GM18907 (cell line): Measurements from ENCODE around the gene RPUSD1.
"Not testable (repeated sequence)": the region's sequence is repeated elsewhere in the genome, so short reads cannot be mapped to it uniquely, and the experiment has no call there.

Experiments used
- ATAC-seq: cut with Tn5 transposase; IDR thresholded peaks from one replicate; pipeline ENCODE4 v1.9.1; 2021; ENCODE audit warnings: mild to moderate bottlenecking, moderate library complexity; ENCODE audit not compliant: unreplicated experiment

Gene RPUSD1, protein sequence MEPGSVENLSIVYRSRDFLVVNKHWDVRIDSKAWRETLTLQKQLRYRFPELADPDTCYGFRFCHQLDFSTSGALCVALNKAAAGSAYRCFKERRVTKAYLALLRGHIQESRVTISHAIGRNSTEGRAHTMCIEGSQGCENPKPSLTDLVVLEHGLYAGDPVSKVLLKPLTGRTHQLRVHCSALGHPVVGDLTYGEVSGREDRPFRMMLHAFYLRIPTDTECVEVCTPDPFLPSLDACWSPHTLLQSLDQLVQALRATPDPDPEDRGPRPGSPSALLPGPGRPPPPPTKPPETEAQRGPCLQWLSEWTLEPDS

DNA sequence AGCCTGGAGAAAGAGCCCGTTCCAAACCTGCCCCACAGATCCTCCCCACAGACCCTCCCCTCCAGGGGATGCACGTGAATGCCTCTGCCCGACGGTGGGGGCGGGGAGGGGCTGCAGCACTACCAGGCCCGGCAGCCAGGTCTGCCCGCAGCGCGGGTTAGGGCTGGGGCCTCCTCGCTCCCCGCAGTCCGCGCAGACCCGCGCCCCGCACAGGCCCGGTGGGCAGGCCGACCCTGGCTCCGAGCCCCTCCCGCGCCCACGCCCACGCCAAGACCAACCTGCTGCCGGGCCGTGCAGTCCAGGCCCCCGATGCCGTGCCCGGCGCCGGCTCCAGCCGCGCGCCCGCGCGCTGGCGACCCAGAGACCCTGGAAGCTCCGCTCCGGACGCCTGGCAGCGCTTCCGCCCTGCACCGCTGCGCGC, at the start of gene RPUSD1:
Gene RPUSD1 (minus strand): TSS at position 404 of the 421 bp plus-strand sequence. CDS start 644 bp downstream, outside the sequence.
- peak; percentile 22 for ATAC-seq

- not testable (repeated sequence) for ATAC-seq
Observed at GRCh38 chr16:836822-837221, 48.6 kb upstream of the RPUSD1 start.

- ATAC-seq: no peak
Observed at GRCh38 chr16:836221-836620, 48.0 kb upstream of the RPUSD1 start.

DNA sequence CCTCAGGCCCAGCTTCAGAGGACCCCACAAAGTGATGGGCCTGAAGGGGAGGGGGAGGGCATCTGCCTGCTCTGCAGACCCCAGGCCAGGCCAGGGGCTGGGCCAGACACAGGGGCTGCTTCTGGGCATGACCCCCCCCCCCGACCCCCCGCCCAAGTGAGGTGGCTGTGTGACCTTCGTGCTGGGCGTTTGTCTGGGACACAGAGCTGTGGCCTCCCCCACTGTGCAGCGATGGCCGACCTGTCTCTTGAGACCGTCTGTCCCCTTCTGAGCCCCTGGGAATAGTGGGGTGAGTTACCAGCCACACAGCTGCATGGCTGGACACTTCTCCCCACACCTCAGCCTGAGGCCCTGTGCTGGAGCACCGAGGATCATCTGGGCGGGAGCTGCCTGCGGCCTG, 47.2 kb upstream of the RPUSD1 start:
- ATAC-seq: no peak

DNA sequence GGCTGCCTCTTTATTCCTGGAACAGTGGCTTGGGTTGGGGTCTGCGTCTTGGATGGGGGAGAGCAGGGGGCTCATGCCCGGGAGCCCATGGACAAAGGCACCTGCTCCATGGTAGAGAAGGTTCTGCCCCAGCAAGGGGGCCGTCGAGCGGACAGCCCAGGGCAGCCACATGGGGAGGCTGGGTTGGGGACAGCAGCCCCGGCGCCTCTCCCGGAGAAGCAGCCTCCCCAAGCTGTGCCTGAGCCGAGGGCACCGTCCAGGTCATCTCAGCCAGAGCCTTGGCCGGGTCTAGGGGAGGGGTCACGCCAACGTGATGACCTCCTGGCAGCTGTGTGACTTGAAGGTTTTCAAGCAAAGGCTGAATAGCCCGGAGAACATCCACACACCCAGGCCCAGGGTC, 45.2 kb upstream of the RPUSD1 start:
- no peak for ATAC-seq

GRCh38 chr16:832652-833336, 44.6 kb upstream of the RPUSD1 start:
- no peak for ATAC-seq

GRCh38 chr16:831571-832413, 43.6 kb upstream of the RPUSD1 start:
- no peak for ATAC-seq

GRCh38 chr16:830871-831570, 42.8 kb upstream of the RPUSD1 start:
- ATAC-seq: no peak

- no peak for ATAC-seq
Observed at GRCh38 chr16:830107-830870, 42.1 kb upstream of the RPUSD1 start.

- no peak for ATAC-seq
Observed at GRCh38 chr16:828891-829290, 40.7 kb upstream of the RPUSD1 start.

DNA sequence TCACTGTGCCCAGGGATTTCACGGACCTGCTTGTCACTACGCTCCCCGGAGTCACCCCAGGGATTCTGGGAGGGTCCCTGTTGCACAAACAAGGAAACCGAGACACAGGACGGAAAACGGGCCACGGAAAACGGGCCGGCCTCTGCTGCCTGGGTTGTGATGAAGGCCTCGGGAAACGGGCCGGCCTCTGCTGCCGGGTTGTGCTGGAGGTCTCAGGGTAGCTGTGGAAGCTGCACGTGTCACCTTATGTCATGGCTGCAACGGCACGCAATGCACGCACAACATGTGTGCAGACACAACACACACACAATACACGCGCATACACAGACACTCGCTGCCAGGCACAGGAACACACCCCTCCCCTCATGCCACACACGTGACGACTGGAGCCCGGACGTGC, 39.3 kb upstream of the RPUSD1 start:
- no peak for ATAC-seq

- no peak for ATAC-seq
Observed at GRCh38 chr16:825341-826061, 37.3 kb upstream of the RPUSD1 start.

DNA sequence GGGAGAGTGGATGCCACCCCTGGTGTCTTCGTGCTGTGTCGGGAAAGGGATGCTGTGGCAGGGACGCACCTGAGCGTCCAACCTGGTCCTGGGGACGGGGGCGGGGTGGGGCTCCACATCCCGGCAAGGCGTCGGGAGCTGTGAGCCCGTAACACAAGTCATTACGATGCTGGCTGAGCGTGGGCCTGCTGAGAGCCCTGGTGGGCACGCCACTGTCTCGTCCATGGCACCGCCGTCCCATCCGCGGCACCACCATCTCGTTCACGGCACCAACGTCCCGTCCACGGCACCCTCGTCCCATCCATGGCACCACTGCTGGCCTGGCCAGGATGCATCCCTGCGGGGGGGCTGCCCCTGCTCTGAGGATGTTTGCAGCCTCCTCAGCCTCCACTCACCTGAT, 36.4 kb upstream of the RPUSD1 start:
- no peak for ATAC-seq

DNA sequence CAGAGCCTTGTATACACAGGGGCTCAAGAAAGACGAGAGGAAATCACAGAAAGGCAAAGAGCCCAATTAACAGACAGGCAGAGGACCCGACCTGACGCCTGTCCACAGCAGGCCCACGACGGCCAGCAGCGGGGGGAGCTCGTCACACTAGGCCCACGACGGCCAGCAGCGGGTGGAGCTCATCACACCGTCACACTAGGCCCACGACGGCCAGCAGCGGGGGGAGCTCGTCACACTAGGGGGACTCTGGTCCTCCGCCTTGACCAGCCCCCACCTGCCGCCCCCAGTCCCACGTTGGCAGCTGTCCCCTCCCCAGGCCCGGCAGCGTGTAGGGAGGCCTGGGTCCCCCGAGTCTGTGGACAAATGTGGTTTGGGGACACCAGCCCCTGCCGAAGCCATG, 36.0 kb upstream of the RPUSD1 start:
- ATAC-seq: no peak

GRCh38 chr16:822909-823297, 34.7 kb upstream of the RPUSD1 start:
- no peak for ATAC-seq

- no peak for ATAC-seq
Observed at GRCh38 chr16:822174-822908, 34.2 kb upstream of the RPUSD1 start.

- ATAC-seq: no peak
Observed at GRCh38 chr16:821751-822150, 33.6 kb upstream of the RPUSD1 start.

DNA sequence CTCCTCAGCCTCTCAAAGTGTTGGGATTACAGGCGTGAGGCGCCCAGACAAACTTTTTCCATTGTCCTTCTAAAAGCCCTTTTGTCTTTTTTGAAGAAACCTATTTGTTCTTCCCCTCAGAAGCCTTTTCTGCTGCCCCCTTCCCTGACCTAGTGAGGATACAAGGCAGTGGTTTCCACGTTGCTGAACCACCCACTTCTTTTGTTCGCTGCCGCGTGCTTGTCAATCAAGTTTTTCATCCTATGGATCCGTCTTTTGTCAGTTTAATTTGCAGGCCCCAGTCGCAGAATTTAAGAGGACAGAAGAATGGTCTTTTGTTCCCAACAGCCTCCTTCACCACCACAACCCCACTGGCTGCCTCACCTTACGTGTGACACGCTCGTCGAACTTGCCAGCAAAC, 32.6 kb upstream of the RPUSD1 start:
- ATAC-seq: no peak

DNA sequence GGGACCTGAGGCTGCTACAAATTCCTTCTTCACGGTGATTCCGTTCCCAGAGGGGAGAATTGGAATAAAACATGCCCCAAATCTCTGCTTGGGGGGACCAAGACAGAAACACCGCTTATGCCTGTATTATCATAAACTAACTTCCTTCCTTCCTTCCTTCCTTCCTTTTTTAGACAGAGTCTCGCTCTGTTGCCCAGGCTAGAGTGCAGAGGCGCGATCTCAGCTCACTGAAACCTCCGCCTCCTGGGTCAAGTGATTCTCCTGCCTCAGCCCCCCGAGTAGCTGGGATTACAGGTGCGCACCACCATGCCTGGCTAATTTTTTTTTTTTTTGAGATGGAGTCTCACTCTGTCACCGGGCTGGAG, 31.8 kb upstream of the RPUSD1 start:
- not testable (repeated sequence) for ATAC-seq
